RWPE1 (cell line): ENCODE measurements around the gene LRRC27.

Experiments
- CTCF ChIA-PET: fragments of 350-600 bp; sonication (Branson Sonifier 250); formaldehyde crosslinking; extraction: SDS; loops from one replicate; lab custom pipeline; 2021; lab: Yijun Ruan, JAX
- POLR2A ChIA-PET: fragments of 400-600 bp; formaldehyde crosslinking; extraction: SDS; loops from one replicate; lab custom pipeline; 2020; ENCODE audit warnings: antibody characterized with exemption; ENCODE audit not compliant: low non-redundant PET; lab: Yijun Ruan, JAX
- DNase-seq: peaks from one replicate; pipeline ENCODE4 v3.0.0; 2012; ENCODE audit warnings: low spot score
- H3K27ac ChIP-seq: fragments of 450-650 bp; 2 replicates; pipeline ENCODE4 v1.5.1; 2017
- TF ChIP-seq, protein P1 (sequence below): fragments of 450-650 bp; conservative IDR thresholded peaks from 2 replicates; pipeline ENCODE4 v1.5.1; 2017; ENCODE audit warnings: low read depth, mild to moderate bottlenecking

Gene LRRC27

DNA sequence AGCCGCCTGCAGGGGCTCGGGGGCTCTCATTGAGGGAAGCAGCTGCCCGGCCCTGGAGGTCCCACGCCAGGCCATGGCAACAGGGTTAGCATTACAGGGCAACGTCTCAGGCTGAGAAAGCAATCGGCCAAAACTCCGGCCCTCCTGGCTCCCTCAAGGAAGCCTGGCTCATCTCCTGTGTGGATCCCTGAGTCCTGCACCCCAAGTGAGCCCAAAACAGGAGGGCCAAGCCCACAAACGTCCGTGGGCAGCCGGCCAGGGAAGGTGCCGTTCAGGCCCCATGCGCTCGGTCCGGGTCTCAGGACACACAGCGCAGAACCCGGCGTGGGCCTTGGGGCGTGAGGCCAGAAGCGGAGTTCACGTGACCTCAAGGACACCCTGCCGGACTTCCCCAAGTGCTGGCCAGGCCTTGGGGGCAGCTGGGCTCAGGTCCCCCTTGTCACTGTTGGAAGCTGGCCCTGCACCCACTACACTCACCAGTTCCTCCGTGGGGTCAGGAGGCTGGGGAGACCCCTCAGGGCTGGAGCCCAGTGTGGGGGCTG lies 57.0 kb downstream of the LRRC27 start:
- ChIA-PET CTCF (interaction anchor here (1.4 kb wide), 1 partner anchor 58 kb away, joined by 4 read pairs; no protein-coding TSS in a partner anchor), POLR2A (no interaction called here)
- TF ChIP-seq, protein P1, sequence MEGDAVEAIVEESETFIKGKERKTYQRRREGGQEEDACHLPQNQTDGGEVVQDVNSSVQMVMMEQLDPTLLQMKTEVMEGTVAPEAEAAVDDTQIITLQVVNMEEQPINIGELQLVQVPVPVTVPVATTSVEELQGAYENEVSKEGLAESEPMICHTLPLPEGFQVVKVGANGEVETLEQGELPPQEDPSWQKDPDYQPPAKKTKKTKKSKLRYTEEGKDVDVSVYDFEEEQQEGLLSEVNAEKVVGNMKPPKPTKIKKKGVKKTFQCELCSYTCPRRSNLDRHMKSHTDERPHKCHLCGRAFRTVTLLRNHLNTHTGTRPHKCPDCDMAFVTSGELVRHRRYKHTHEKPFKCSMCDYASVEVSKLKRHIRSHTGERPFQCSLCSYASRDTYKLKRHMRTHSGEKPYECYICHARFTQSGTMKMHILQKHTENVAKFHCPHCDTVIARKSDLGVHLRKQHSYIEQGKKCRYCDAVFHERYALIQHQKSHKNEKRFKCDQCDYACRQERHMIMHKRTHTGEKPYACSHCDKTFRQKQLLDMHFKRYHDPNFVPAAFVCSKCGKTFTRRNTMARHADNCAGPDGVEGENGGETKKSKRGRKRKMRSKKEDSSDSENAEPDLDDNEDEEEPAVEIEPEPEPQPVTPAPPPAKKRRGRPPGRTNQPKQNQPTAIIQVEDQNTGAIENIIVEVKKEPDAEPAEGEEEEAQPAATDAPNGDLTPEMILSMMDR = no peak
- H3K27ac ChIP-seq = peak overlapping the region; percentile 65; the same call in 1 of the 2 replicates
- DNase-seq = no peak

DNA sequence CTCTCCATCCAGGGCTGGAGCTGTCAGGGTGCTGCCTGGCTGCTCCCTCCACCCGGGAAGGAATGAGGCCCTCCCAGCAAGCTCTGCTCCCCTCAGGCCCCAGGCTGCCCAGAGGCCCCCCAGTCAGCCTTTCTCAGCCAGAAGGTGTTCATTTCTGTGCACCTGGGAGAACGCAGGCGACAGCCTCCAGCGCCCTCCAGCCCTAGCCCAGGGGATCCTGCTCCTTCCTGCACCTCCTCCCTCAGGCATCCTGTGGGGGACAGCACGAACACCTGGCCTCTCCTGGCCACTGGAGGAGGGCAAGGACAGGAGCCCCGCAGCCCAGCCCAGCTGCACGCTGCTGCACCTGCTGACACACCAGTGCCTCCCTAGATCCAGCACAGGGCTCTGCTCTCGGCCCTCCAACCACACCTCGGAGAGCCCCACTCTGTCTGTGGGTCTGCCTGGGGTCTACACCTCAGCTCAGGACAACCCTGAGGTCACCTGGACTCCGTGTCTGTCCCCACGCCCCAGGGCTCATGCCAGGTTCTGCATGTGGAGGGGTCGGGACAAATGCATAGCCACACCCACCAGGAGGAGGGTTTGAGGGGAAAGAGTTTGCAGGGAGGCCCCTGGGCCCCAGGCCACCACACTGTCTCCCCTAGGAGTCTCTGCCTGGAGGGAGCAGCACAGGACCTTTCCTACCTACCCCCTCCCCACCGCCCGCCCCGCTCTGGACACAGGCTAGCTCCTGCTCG lies 57.6 kb downstream of the LRRC27 start:
- ChIA-PET CTCF (interaction anchor here (1.4 kb wide), 1 partner anchor 57 kb away, joined by 4 read pairs; no protein-coding TSS in a partner anchor), POLR2A (no interaction called here)
- DNase-seq = no peak
- TF ChIP-seq, protein P1 = no peak
- H3K27ac ChIP-seq = peak overlapping the region; percentile 65

DNA sequence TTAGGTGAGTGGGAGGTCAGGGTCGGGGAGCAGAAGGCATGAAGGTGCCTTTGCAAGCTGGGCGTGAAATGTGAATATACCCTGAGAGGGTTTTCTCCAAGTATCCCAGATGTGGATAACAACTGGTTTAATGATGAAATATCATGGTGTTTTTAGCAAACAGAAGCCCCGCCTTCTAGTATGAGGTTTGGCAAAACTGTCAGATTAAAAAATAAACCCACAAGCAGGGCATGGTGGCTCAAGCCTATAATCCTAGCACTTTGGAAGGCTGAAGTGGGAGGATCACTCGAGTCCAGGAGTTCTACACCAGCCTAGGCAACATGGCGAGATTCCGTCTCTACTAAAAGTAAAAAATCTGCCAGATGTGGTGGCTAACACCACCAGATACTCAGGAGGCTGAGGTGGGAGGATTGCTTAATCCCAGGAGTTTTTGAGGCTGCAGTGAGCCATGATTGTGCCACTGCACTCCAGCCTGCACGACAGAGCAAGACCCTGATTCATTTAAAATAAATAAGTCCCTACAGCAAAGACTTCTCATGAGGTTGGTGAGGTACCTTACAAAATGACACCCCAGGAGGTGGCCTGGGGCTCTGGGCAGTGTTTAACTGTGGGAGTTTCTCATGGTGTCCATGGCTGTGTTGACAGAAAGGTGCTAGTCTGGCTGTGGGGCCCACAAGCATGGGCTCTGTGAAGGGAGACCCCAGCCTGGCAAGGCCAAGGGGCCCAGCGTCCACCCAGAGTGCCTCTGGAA lies 58.4 kb downstream of the LRRC27 start:
- ChIA-PET POLR2A (interaction anchor here (0.6 kb wide), 1 partner anchor 31 kb away, joined by 4 read pairs; no protein-coding TSS in a partner anchor), CTCF (interaction anchor here (1.4 kb wide), 1 partner anchor 56 kb away, joined by 4 read pairs; no protein-coding TSS in a partner anchor)
- peak overlapping the region; percentile 65 for H3K27ac ChIP-seq

DNA sequence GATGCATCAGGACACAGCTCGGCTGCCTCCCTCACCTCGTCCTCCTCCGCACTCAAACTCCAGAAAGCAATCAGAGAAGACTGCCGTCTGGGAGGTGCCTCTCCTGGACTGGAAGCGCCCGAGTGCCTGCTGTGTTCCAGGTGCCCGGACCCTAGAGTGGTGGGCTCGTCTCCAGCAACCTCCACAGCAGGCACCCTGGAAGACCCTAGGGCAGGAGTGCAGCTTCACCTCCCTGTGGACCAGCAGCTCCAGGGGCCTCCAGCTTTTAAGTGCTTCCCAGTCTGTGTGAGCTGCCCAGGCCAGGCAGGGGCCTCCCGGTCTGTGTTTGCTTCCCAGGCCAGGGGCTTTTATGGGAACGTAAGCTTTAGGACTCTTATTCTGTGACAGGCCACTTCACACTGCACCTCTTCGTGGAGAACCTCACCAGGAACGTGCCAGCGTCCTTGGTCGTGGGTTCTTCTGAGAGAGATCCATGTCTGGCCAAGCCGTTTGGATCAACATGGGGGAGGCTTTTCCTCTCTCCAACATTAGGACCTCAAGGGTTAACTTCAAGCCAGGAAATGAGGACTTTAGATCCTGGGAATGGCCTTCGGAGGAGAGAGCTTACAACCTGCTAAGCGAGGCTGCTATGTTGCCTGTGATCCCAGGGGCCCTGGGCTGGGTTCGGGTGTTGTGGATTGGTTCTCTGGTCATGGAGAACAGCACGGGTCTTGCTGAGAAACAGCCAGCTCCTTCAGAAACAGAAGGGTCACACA lies 59.1 kb downstream of the LRRC27 start:
- ChIA-PET POLR2A (interaction anchor here (0.6 kb wide), 1 partner anchor 31 kb away, joined by 4 read pairs; no protein-coding TSS in a partner anchor), CTCF (interaction anchor here (1.1 kb wide), 1 partner anchor 63 kb away, joined by 3 read pairs; no protein-coding TSS in a partner anchor)
- DNase-seq = no peak
- H3K27ac ChIP-seq = peak overlapping the region; percentile 65; the same call in 1 of the 2 replicates
- TF ChIP-seq, protein P1 = no peak

More for the DNA sequence above, 58.4 kb downstream of the LRRC27 start:
- DNase-seq = no peak
- TF ChIP-seq, protein P1 = no peak

DNA sequence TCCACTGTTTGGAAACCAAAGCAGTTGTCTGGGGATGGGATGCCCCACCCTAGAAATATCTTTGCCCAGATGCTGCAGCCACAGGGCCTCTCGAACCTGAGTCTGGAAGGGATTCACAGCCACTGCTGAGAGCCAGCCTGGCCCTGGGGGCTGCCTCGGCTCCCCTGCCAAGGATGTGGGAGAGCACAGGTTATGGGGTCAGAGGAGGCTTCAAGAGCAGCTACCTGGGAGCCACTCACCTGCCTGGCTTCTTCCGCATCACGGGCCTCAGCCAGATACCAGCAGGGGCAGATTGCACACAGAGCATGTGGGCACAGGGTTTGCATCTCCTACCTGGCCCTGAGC lies 59.7 kb downstream of the LRRC27 start:
- TF ChIP-seq, protein P1 = no peak
- CTCF ChIA-PET = interaction anchor here (1.1 kb wide), 1 partner anchor 62 kb away, joined by 3 read pairs; no protein-coding TSS in a partner anchor
- no peak for DNase-seq
- no peak overlapping the region for H3K27ac ChIP-seq
- POLR2A ChIA-PET = no interaction called here
